ENCODE data around the gene MRPL54.
"Not testable (repeated sequence)": the region's sequence is repeated elsewhere in the genome, so short reads cannot be mapped to it uniquely, and the experiment has no call there.

Gene MRPL54

DNA sequence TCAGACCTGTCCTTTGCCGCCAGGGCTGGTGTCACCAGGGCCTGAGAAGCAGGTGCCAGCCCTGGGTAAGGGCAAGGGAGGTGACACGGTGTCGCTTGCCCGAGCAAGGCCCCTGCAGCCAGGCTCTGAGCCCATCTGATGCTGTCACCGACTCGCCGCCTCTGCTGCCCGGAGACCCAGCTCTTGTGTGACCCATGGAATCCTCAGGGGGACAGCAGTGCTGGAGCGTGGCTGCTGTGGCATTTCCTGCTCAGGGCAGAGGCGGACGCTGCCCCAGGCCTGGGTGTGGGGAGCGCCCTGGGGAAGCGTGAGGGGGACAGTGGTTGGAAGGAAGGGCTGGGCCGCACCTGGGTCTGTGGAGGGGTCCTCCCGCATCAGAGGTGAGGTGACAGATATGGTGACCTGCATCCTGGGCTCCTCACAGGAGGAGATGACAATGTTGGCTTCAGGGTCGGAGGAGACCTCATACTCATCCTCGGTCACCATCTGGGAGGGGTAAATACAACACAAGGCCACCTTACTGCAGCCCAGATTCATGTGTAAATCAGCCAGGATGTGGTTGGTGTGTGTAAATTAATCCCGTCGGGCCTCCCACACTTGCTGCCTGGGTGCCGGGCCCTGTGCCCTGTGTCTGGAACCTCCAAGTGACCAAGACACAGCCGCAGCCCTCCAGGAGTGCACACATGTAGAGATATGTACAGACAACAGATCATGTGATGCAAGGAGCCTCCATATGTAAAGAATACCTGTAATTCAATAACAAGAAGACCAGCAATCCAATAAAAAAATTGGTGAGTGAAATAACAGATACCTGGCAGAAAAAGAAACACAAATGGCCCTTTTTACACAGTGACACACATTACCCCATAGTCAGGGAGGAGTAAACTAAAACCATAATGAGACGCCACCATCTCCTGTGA lies 51.3 kb downstream of the MRPL54 start:
- DNase-seq: no peak

DNA sequence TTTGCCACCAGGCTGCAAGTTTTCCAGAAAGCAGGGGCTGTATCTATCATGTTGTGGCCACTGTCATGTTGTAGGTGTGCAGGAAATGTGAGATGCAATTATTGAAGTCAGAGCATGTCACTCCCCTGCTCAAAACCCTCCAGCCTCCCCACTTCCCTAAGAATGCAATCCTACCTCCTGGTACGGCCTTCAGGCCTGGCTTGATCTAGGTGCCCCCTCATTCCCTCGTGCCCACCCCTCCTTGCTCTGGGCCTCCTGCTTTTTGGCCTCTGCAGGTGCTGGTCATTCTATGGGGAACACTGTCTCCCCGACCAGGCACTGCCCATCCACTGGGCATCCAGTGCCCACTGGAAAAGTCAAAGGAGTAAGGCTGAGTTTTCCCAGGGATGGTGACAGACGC lies 52.2 kb downstream of the MRPL54 start:
- DNase-seq: no peak

DNA sequence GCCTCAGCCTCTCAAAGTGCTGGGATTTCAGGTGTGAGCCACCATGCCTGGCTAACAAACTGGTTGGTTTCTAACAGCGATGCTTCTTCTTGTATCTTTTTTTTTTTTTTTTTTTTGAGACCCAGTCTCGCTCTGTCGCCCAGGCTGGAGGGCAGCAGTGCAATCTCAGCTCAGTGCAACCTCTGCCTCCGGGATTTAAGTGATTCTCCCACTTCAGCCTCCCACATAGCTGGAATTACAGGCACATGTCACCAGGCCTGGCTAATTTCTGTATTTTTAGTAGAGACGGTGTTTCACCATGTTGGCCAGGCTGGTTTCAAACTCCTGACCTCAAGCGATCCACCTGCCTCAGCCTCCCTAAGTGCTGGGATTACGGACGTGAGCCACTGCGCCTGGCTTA lies 53.7 kb downstream of the MRPL54 start:
- DNase-seq: not testable (repeated sequence)

DNA sequence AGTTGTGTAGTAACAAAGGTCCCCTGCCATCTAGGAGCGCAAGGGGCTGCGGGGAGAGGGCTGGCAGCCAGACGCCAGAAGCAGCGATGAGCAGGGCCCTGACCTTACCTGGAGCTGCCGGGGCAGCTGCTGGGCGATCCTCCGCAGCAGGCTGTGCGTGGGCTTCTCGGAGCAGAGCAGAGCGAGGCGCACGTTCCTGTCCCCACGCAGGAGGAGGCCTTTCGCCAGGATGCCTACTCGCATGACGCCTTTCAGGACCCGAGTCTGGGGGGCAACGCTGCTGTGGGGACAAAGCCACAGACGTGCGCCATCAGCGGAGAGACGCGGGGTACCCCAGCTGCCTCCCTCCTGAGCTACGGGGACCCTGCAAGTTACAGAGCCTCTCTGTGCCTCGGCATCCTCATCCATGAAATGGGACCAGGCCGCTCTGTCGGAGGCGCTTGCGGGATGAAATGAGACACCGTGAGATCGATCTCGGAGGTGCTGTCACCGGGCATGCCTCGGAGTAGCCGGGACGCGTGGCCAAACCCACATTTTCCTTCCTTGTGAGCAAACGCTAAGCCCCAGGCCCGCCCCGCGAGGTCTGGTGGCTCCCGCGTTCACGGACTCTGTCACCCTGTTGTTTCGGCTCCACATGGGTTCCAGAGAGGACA lies 54.2 kb downstream of the MRPL54 start:
- DNase-seq: no peak
